Embryonic facial prominence (tissue), 1 donor: Measurements from ENCODE around the gene CORO2B.
A peak's percentile ranks its signal among the peaks of the same experiment; 100 is the strongest.

Source experiments
- DNase-seq: peaks from one replicate; pipeline ENCODE4 v3.0.0-alpha.2; 2016; ENCODE audit errors: extremely low spot score

Gene CORO2B

GRCh38 chr15:68697711-68698690 is 119.2 kb downstream of the CORO2B start:
- DNase-seq, result no peak

GRCh38 chr15:68698708-68699107 is 119.9 kb downstream of the CORO2B start:
- no peak for DNase-seq

- no peak for DNase-seq
Measured at GRCh38 chr15:68699124-68699880, 120.5 kb downstream of the CORO2B start.

- DNase-seq, result no peak
Measured at GRCh38 chr15:68699881-68700454, 121.2 kb downstream of the CORO2B start.

GRCh38 chr15:68700455-68701123 is 121.8 kb downstream of the CORO2B start:
- DNase-seq, result peak; percentile 68

- DNase-seq, result no peak
Measured at GRCh38 chr15:68701886-68702285, 123.1 kb downstream of the CORO2B start.

- no peak for DNase-seq
Measured at GRCh38 chr15:68704496-68705021, 125.8 kb downstream of the CORO2B start.

GRCh38 chr15:68706256-68706655 is 127.5 kb downstream of the CORO2B start:
- DNase-seq, result no peak

GRCh38 chr15:68706931-68707330 is 128.1 kb downstream of the CORO2B start:
- no peak for DNase-seq

- DNase-seq, result no peak
Measured at GRCh38 chr15:68707386-68707785, 128.6 kb downstream of the CORO2B start.

- no peak for DNase-seq
Measured at GRCh38 chr15:68709876-68710275, 131.1 kb downstream of the CORO2B start.

GRCh38 chr15:68710536-68710935 is 131.7 kb downstream of the CORO2B start:
- no peak for DNase-seq

GRCh38 chr15:68711406-68711805 is 132.6 kb downstream of the CORO2B start:
- no peak for DNase-seq

- no peak for DNase-seq
Measured at GRCh38 chr15:68712886-68713285, 134.1 kb downstream of the CORO2B start.

- DNase-seq, result no peak
Measured at GRCh38 chr15:68713874-68714273, 135.1 kb downstream of the CORO2B start.

GRCh38 chr15:68715111-68715510 is 136.3 kb downstream of the CORO2B start:
- no peak for DNase-seq

GRCh38 chr15:68717951-68718350 is 139.2 kb downstream of the CORO2B start:
- no peak for DNase-seq

- DNase-seq, result no peak
Measured at GRCh38 chr15:68718468-68718867, 139.7 kb downstream of the CORO2B start.

- DNase-seq, result no peak
Measured at GRCh38 chr15:68719051-68719450, 140.3 kb downstream of the CORO2B start.

GRCh38 chr15:68719672-68720071 is 140.9 kb downstream of the CORO2B start:
- DNase-seq, result no peak

GRCh38 chr15:68721886-68722285 is 143.1 kb downstream of the CORO2B start:
- DNase-seq, result no peak

- DNase-seq, result no peak
Measured at GRCh38 chr15:68725736-68726135, 146.9 kb downstream of the CORO2B start.
